ENCODE measurements around the gene ABHD16A.

The ABHD16A gene

DNA sequence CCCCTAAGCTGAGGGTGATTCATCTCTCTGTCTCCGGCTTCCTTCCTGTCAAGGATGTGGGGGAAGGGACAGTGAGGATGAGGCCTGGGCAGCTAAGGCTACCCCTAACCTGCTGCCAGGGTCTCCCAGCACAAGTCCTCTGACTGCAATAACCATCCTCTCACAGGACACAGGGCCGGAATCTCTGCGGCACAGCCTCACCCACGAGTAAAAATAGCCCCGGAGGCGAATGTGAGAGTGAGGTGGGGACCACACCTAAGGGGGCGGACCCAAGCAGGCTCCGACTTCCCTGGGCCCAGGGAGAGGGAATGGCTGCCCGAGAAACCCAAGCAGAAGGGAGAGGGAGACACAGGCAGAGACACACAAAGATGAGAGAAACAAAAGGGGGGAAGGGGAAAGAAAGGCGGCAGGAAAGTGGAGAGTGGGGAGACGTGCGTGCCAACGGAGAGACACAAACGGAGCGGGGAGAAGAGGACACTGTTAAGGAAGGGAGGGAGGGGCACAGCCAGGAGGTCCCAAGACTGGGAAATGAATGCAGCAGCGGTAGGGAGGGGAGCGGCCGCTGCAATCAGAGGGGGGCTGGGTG, 31.8 kb upstream of the ABHD16A start:
- Histone ChIP-seq H3K4me3 (peak overlapping the region; percentile 97), H3K9ac (ENCODE audit: insufficient read length) (peak overlapping the region; percentile 94), H3K9me3 (ENCODE audit: low read depth, low read length) (no peaks in the 10 kb centered on the region), H3K36me3 (ENCODE audit: insufficient read depth, low read length) (peaks cover 41% of the 10 kb centered on the region), H3K27ac (0 out of 2 replicates have a peak overlapping the region, but pooled peaks have one; percentile 35)
- DNase-seq (ENCODE audit: low read depth, low spot score), result no peak
- TF ChIP-seq POLR2AphosphoS5 (IDR thresholded peaks at IDR 0.05; ENCODE audit: borderline replicate concordance, low read depth, low read length) (no peak), EZH2 (IDR thresholded peaks at IDR 0.05) (no peak), FOXP2 (optimal IDR thresholded peaks at IDR 0.05; ENCODE audit: control extremely low read depth, extremely low read length, insufficient read depth) (no peak)

DNA sequence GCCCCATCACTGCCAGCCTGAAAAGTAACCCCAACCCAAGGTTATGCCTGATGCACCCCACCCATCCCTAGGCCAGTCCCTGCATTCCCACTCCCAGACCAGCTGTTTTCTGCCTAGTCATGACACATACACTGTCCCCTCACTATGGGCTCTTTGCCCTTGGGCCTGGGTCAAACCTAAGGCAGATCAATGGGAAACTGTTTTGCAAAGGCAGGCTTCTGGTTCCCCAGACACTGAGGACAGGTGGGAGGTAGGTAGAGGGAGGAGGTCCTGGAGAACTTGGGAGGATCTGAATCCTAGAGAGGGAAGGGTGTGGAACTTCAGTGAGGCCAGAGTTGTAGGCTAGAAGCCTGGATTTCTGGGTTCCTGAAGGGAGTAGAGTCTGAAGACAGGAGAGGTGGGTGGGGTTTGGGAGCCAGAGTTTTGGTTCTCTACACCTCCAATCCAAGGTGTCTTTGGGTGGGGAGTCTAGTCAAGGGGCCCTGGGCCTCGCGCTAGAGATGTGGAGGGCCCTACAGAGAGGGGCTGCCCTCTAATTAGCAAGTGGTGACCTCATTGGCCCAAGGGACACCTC, 31.2 kb upstream of the ABHD16A start:
- DNase-seq (ENCODE audit: low read depth, low spot score), result no peak
- peaks cover 41% of the 10 kb centered on the region for H3K36me3 ChIP-seq (ENCODE audit: insufficient read depth, low read length)
- TF ChIP-seq POLR2AphosphoS5 (IDR thresholded peaks at IDR 0.05; ENCODE audit: borderline replicate concordance, low read depth, low read length), result no peak
- no peak for TF ChIP-seq FOXP2 (optimal IDR thresholded peaks at IDR 0.05; ENCODE audit: control extremely low read depth, extremely low read length, insufficient read depth)
- TF ChIP-seq EZH2 (IDR thresholded peaks at IDR 0.05), result no peak
- peak overlapping the region; percentile 94 for H3K9ac ChIP-seq (ENCODE audit: insufficient read length)
- no peaks in the 10 kb centered on the region for H3K9me3 ChIP-seq (ENCODE audit: low read depth, low read length)
- 0 out of 2 replicates have a peak overlapping the region, but pooled peaks have one; percentile 35 for H3K27ac ChIP-seq
- H3K4me3 ChIP-seq, result peak overlapping the region; percentile 97

DNA sequence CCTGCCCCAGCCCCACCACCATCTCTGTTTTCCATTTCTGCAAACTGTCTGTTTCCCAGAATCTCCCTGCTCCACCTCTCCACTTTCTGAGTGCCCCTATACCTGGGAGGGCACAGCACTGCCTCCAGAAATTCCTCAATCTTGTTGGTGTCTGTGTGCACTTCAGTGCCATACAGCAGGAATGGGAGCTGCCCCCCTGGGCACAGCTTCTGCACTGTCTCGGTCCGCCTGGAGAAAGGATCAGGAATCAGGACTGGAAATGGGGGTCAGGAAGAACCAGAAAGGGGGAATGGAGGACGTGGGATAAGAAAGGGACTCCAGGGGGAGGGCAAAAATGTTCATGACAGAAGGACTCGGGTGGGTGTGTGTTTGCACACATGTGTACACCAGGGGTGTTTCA, 30.6 kb upstream of the ABHD16A start:
- Histone ChIP-seq H3K27ac (no peak overlapping the region), H3K4me3 (no peak overlapping the region), H3K36me3 (ENCODE audit: insufficient read depth, low read length) (peaks cover 41% of the 10 kb centered on the region), H3K9ac (ENCODE audit: insufficient read length) (no peak overlapping the region), H3K9me3 (ENCODE audit: low read depth, low read length) (no peaks in the 10 kb centered on the region)
- DNase-seq (ENCODE audit: low read depth, low spot score), result no peak
- no peak for TF ChIP-seq POLR2AphosphoS5 (IDR thresholded peaks at IDR 0.05; ENCODE audit: borderline replicate concordance, low read depth, low read length)
- no peak for TF ChIP-seq EZH2 (IDR thresholded peaks at IDR 0.05)
- TF ChIP-seq FOXP2 (optimal IDR thresholded peaks at IDR 0.05; ENCODE audit: control extremely low read depth, extremely low read length, insufficient read depth), result no peak

DNA sequence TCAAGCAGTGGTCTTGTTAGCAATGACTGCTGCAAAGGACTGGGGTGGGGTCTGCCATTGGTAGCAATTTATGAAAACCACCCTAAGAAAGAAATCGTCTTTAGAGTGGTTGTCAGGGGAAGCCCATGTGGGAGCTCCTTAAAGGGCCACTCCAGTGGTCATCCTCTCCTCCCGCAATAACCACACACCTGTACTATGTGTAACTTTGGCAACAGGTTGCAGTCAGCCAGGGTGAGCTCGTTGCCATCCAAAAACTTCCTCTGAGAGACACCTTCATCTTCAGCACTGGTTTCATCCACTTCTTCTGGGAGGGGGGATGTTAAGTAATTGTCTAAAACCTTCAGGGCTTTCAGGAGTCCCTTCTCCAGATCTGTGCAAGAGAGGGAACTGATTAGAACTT, 28.9 kb upstream of the ABHD16A start:
- no peaks in the 10 kb centered on the region for H3K9me3 ChIP-seq (ENCODE audit: low read depth, low read length)
- no peak overlapping the region for H3K27ac ChIP-seq
- H3K36me3 ChIP-seq (ENCODE audit: insufficient read depth, low read length), result peaks cover 46% of the 10 kb centered on the region
- H3K9ac ChIP-seq (ENCODE audit: insufficient read length), result no peak overlapping the region
- no peak overlapping the region for H3K4me3 ChIP-seq
- TF ChIP-seq EZH2 (IDR thresholded peaks at IDR 0.05), result no peak
- no peak for TF ChIP-seq POLR2AphosphoS5 (IDR thresholded peaks at IDR 0.05; ENCODE audit: borderline replicate concordance, low read depth, low read length)
- TF ChIP-seq FOXP2 (optimal IDR thresholded peaks at IDR 0.05; ENCODE audit: control extremely low read depth, extremely low read length, insufficient read depth), result no peak
- DNase-seq (ENCODE audit: low read depth, low spot score), result no peak

DNA sequence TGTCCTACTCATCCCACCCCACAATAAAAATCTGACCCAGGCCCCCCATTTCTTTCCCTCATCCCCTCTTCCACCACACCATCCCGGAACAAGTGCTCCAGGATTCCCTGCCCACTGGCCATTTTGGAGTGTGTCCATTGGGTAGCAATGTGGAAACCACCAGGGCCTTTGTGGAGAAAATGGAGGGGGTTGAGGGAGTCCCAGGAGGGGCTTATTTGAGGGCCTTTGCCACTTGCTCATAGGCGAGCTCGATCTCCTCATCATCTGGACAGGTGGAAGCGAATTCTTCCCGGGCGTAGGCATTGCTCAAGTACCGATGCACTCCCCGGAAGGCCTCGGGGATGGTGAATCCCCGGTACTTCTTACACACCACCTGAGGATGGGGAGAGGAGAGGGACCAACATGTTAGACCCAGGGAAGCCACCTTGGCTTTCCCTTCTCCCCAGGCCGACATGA, 27.5 kb upstream of the ABHD16A start:
- 0 out of 2 replicates have a peak overlapping the region, but pooled peaks have one; percentile 30 for H3K27ac ChIP-seq
- H3K4me3 ChIP-seq, result no peak overlapping the region
- DNase-seq (ENCODE audit: low read depth, low spot score), result no peak
- TF ChIP-seq FOXP2 (optimal IDR thresholded peaks at IDR 0.05; ENCODE audit: control extremely low read depth, extremely low read length, insufficient read depth) (no peak), EZH2 (IDR thresholded peaks at IDR 0.05) (no peak)
- H3K36me3 ChIP-seq (ENCODE audit: insufficient read depth, low read length), result peaks cover 47% of the 10 kb centered on the region
- no peak overlapping the region for H3K9ac ChIP-seq (ENCODE audit: insufficient read length)
- no peaks in the 10 kb centered on the region for H3K9me3 ChIP-seq (ENCODE audit: low read depth, low read length)

DNA sequence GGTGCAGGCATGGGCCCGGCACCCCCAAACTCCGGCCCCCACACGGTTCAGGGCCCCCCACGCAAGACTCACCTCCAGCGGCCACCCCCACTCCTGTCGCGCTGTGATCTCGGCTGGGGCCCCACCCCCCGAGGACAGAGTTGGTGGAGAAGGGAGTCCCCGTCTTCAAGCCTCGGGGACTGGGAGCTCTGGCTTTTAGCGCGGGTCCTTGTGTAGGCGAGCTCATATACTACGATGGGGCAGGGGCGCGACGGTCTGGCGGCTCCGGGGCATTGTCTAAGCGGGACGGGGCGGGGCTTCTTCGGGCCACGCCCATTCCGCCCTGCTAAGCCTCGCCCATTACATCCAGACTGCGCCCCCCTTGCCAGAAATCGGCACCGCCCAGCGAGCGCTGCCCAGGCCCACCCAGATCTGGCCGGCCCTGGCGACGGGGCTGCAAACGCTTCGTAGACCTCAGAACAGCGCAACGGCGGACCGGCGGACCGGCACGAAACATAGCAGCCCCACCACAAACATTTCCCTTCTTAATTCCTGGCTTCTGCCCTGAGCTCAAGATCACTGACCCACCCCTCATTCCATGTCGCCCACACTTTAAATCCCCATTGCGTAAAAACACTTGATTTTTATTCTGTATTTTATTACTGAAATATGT, 27.0 kb upstream of the ABHD16A start:
- H3K9ac ChIP-seq (ENCODE audit: insufficient read length), result peak overlapping the region; percentile 76
- H3K9me3 ChIP-seq (ENCODE audit: low read depth, low read length), result no peaks in the 10 kb centered on the region
- TF ChIP-seq EZH2 (IDR thresholded peaks at IDR 0.05) (no peak), POLR2AphosphoS5 (IDR thresholded peaks at IDR 0.05; ENCODE audit: borderline replicate concordance, low read depth, low read length) (peak; percentile 90), FOXP2 (optimal IDR thresholded peaks at IDR 0.05; ENCODE audit: control extremely low read depth, extremely low read length, insufficient read depth) (no peak)
- peak overlapping the region; percentile 35; the same call in 1 of the 2 replicates for H3K27ac ChIP-seq
- H3K36me3 ChIP-seq (ENCODE audit: insufficient read depth, low read length), result peaks cover 47% of the 10 kb centered on the region
- H3K4me3 ChIP-seq, result peak overlapping the region; percentile 94
- no peak for DNase-seq (ENCODE audit: low read depth, low spot score)

DNA sequence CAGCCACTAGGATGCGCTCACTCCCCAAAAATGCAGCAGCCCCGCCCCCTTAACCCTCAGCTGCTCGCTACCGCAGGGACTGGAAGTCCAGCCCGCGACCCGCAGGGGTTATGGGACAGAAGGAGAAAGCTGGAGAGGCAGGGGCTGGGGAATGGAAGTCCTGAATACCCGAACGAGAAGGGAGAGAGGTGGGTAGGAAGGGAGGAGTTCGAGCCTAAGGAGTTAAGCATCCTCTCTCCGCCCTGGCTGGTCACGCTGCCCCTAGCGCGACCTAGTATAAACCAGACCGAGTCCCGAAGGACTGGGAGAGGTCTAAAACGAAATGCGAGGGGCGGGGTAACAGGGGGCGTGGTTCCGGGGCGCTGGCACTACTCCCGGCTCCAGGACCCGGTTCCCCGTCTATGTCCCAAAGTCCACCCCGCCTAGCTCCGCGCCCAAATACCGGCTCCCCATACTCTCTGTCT, 26.4 kb upstream of the ABHD16A start:
- DNase-seq (ENCODE audit: low read depth, low spot score), result no peak
- Histone ChIP-seq H3K9ac (ENCODE audit: insufficient read length) (peak overlapping the region; percentile 76), H3K36me3 (ENCODE audit: insufficient read depth, low read length) (peaks cover 47% of the 10 kb centered on the region), H3K27ac (peak overlapping the region; percentile 35; the same call in 1 of the 2 replicates), H3K4me3 (peak overlapping the region; percentile 94), H3K9me3 (ENCODE audit: low read depth, low read length) (no peaks in the 10 kb centered on the region)
- TF ChIP-seq FOXP2 (optimal IDR thresholded peaks at IDR 0.05; ENCODE audit: control extremely low read depth, extremely low read length, insufficient read depth) (no peak), POLR2AphosphoS5 (IDR thresholded peaks at IDR 0.05; ENCODE audit: borderline replicate concordance, low read depth, low read length) (no peak), EZH2 (IDR thresholded peaks at IDR 0.05) (no peak)

DNA sequence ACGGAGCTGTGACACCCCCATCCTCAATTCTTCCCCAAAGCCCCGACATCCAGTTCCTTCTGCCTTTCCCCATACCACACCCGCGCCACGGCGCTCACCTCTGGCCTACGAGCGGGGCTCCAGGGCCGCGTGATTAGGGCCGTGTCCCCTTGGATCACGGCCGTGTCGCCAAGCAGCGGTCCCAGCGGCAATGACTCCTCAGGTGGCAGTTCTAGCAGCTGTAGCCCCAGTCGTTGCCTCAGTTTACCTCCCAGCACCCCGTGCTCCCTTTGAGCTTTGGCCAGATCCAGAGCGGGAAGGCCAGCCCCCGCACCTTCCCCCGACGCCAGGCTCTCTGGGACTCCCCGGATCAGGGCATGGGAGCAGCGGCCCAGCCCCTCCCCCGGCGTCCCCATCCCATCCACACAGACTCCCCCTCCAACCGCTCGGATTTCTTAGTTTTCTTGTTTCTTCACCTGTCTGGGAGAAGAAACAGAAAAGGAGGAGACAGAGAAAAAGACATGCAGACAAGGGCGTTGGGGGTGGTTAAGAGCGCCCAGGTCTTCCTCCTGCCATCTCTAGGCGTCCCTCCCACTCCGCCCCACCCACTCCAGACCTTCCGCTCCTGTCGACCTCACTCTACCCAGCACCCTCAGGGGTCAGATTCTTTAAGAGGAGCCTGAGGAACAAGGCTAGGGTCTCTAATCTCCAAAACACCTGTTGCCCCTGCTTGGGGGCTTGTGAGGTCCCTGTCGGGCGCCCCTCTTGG, 25.8 kb upstream of the ABHD16A start, which contains the start of gene DDAH2:
Gene DDAH2 (minus strand): TSS at position 533 of the 748 bp plus-strand sequence. CDS start 138 bp downstream, at position 395.
- Histone ChIP-seq H3K4me3 (peak within 1 kb of the TSS; percentile 94), H3K9ac (ENCODE audit: insufficient read length) (peak within 1 kb of the TSS; percentile 76), H3K27ac (peak within 1 kb of the TSS; percentile 35; the same call in 1 of the 2 replicates), H3K9me3 (ENCODE audit: low read depth, low read length) (no peaks in the 10 kb centered on the region), H3K36me3 (ENCODE audit: insufficient read depth, low read length) (peaks cover 41% of the 10 kb centered on the region)
- no peak for DNase-seq (ENCODE audit: low read depth, low spot score)
- no peak for TF ChIP-seq FOXP2 (optimal IDR thresholded peaks at IDR 0.05; ENCODE audit: control extremely low read depth, extremely low read length, insufficient read depth)
- TF ChIP-seq POLR2AphosphoS5 (IDR thresholded peaks at IDR 0.05; ENCODE audit: borderline replicate concordance, low read depth, low read length), result no peak
- TF ChIP-seq EZH2 (IDR thresholded peaks at IDR 0.05), result no peak
